GM18526 (cell line): ENCODE data around the gene SP110.

Source experiments
- POLR2A ChIP-seq: IDR thresholded peaks from 3 replicates; pipeline ENCODE4 v1.6.1; 2011; ENCODE audit not compliant: insufficient read length; ENCODE audit errors: extremely low read depth

Gene SP110

DNA sequence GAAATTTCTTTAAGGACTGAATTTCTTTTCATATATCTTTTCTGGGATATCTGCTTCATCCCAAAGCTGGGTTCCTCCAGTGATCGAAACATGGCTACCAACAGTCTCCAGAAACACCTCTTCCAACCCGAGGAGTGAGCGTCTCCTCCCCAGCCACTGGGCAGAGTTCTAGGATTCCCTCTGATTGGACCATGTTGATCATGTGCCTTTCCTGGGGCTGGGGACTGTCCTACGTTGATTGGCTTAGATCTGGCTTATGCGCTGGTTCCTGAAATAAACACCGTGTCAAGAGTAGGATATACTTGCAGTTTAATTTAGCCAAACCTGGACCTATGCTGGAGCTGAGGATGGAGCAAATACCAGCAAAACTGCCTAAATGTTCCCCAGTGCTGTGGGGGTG lies 95.5 kb downstream of the SP110 start:
- TF ChIP-seq POLR2A, result no peak
